Spleen (tissue), 7 donors: Measurements from ENCODE around the gene SOS1.

Experiments used
- POLR2A ChIP-seq, 3 donors: fragments of 450-650 bp; IDR thresholded peaks; one replicate each; pipeline ENCODE4 v1.5.1; 2017; ENCODE audit warnings: antibody characterized with exemption in 3 of 3, mild to moderate bottlenecking in 1 of 3
- TF ChIP-seq, protein P1 (sequence below), 11 experiments: fragments of 200-600 bp in 7 of 11; fragments of 450-650 bp in 4 of 11; sonication (generic) in 4 of 11; IDR thresholded peaks in 8 of 11; conservative IDR thresholded peaks in 3 of 11; 1 replicate in 7 of 11; 2 replicates in 4 of 11; pipeline versions ENCODE4 v1.4.0 to v1.8.0; 2016 to 2021; ENCODE audit warnings: antibody characterized with exemption in 11 of 11, inconsistent platforms in 4 of 11, mild to moderate bottlenecking in 1 of 11
- donor health status: DM: no; HTN: no; CAD: no; lungs with moderate emphysema.
- donor health status: DM: no; HTN: no; CAD: no.
- donor health status: DM: no; HTN: no; CAD: no.

- TF ChIP-seq, protein P1, sequence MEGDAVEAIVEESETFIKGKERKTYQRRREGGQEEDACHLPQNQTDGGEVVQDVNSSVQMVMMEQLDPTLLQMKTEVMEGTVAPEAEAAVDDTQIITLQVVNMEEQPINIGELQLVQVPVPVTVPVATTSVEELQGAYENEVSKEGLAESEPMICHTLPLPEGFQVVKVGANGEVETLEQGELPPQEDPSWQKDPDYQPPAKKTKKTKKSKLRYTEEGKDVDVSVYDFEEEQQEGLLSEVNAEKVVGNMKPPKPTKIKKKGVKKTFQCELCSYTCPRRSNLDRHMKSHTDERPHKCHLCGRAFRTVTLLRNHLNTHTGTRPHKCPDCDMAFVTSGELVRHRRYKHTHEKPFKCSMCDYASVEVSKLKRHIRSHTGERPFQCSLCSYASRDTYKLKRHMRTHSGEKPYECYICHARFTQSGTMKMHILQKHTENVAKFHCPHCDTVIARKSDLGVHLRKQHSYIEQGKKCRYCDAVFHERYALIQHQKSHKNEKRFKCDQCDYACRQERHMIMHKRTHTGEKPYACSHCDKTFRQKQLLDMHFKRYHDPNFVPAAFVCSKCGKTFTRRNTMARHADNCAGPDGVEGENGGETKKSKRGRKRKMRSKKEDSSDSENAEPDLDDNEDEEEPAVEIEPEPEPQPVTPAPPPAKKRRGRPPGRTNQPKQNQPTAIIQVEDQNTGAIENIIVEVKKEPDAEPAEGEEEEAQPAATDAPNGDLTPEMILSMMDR (IDR thresholded peaks at IDR 0.05 in 8 of 11, conservative IDR thresholded peaks at IDR 0.05 in 3 of 11): no peak
- TF ChIP-seq POLR2A (IDR thresholded peaks at IDR 0.05): no peak
Measured at GRCh38 chr2:39068299-39069135, 52.3 kb downstream of the SOS1 start.
